Activated B cell treated with CpG ODN at 0.5 μM for 24 hours (primary cell): ENCODE measurements around the gene ULBP1. TPM values are rescaled to one million over a fixed set of nuclear protein-coding genes. Genes with fewer than 3 reads are reported as not detected.

ENCODE experiments used
- ATAC-seq: fragments of 200-7000 bp; cut with Tn5 transposase; one replicate; pipeline ENCODE4 v1.10.0; 2021; ENCODE audit warnings: low read depth, mild to moderate bottlenecking, moderate library complexity
- CTCF ChIA-PET: fragments of 350-600 bp; sonication (Branson Sonifier 250); formaldehyde crosslinking; loops from one replicate; lab custom pipeline; 2021; ENCODE audit warnings: antibody characterized with exemption; lab: Charles Lee
- POLR2A ChIA-PET: fragments of 350-600 bp; sonication (Branson Sonifier 250); formaldehyde crosslinking; loops from one replicate; lab custom pipeline; 2021; ENCODE audit warnings: antibody characterized with exemption; lab: Charles Lee
- DNase-seq: peaks from one replicate; pipeline ENCODE4 v3.0.0; 2022
- H3K27ac Mint-ChIP-seq: one replicate; pipeline ENCODE4 v1.8.0; 2020; ENCODE audit warnings: mixed read lengths
- H3K27me3 Mint-ChIP-seq: one replicate; pipeline ENCODE4 v1.8.0; 2021; ENCODE audit warnings: mixed read lengths
- H3K36me3 Mint-ChIP-seq: one replicate; pipeline ENCODE4 v1.8.0; 2021; ENCODE audit warnings: low read depth, mixed read lengths
- H3K4me1 Mint-ChIP-seq: one replicate; pipeline ENCODE4 v1.8.0; 2021; ENCODE audit warnings: mixed read lengths
- H3K4me3 Mint-ChIP-seq: one replicate; pipeline ENCODE4 v1.8.0; 2020; ENCODE audit warnings: mild to moderate bottlenecking, mixed read lengths
- H3K9me3 Mint-ChIP-seq: one replicate; pipeline ENCODE4 v1.8.0; 2020; ENCODE audit warnings: mixed read lengths
- intact Hi-C: fragments of 100-400 bp; cut with micrococcal nuclease; formaldehyde crosslinking; loops from one replicate; pipeline ENCODE4 v1.15.1; 2024
- total RNA-seq: library from RNA; stranded (reverse); gene quantifications from 2 replicates; pipeline ENCODE4 v1.2.3, GENCODE V29; 2022
- TF ChIP-seq, protein P1 (sequence below): fragments of 200-600 bp; IDR thresholded peaks from one replicate; pipeline ENCODE4 v1.8.0; 2022; ENCODE audit warnings: antibody characterized with exemption, mild to moderate bottlenecking

ULBP1 gene
- total RNA-seq, 1 donor from 2014 or later: 2.2 TPM

DNA sequence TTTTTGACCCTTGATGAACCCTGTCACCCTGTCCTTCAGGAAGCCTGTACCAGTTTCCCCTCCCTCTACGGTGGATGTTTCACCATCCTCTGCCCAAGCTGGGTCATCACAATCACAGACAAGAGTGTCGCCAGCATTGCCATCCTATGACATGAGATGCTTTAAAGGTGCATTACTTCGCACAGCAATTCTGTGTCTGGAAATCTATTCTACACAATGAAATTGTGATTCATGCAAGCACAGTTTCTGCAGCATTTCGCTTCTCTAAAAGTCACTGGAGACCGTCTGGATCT, 24.4 kb upstream of the ULBP1 start:
- Mint-ChIP-seq H3K4me1 (peaks cover 45% of the 10 kb centered on the region), H3K36me3 (peaks cover 2% of the 10 kb centered on the region), H3K9me3 (no peaks in the 10 kb centered on the region), H3K4me3 (peak overlapping the region; percentile 82), H3K27me3 (peaks cover 63% of the 10 kb centered on the region), H3K27ac (peak overlapping the region; percentile 86)
- ChIA-PET CTCF (interaction anchor here (1.1 to 1.3 kb wide), 2 partner anchors 67 to 78 kb away, joined by 3 to 4 read pairs; no protein-coding TSS in a partner anchor), POLR2A (interaction anchor here (0.9 to 1.4 kb wide), 3 partner anchors 22 to 65 kb away, joined by 3 read pairs; partner anchors contain the start of gene ULBP1)
- no peak for DNase-seq
- TF ChIP-seq, protein P1, sequence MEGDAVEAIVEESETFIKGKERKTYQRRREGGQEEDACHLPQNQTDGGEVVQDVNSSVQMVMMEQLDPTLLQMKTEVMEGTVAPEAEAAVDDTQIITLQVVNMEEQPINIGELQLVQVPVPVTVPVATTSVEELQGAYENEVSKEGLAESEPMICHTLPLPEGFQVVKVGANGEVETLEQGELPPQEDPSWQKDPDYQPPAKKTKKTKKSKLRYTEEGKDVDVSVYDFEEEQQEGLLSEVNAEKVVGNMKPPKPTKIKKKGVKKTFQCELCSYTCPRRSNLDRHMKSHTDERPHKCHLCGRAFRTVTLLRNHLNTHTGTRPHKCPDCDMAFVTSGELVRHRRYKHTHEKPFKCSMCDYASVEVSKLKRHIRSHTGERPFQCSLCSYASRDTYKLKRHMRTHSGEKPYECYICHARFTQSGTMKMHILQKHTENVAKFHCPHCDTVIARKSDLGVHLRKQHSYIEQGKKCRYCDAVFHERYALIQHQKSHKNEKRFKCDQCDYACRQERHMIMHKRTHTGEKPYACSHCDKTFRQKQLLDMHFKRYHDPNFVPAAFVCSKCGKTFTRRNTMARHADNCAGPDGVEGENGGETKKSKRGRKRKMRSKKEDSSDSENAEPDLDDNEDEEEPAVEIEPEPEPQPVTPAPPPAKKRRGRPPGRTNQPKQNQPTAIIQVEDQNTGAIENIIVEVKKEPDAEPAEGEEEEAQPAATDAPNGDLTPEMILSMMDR: no peak
- no peak for ATAC-seq
- intact Hi-C loops: loop anchor here (1.0 to 5.0 kb wide), 4 partner anchors 24 to 683 kb away; partner anchors contain the start of gene ULBP1

- Mint-ChIP-seq H3K9me3 (no peaks in the 10 kb centered on the region), H3K4me3 (peak overlapping the region; percentile 82), H3K27me3 (peaks cover 57% of the 10 kb centered on the region), H3K27ac (peak overlapping the region; percentile 50), H3K36me3 (peaks cover 2% of the 10 kb centered on the region), H3K4me1 (peaks cover 43% of the 10 kb centered on the region)
- CTCF ChIA-PET: interaction anchor here (1.3 kb wide), 1 partner anchor 77 kb away, joined by 3 read pairs; no protein-coding TSS in a partner anchor
- no peak for ATAC-seq
- DNase-seq: no peak
- POLR2A ChIA-PET: interaction anchor here (1.4 kb wide), 1 partner anchor 21 kb away, joined by 3 read pairs; no protein-coding TSS in a partner anchor
- intact Hi-C loops: loop anchor here (1.0 to 5.0 kb wide), 5 partner anchors 23 to 682 kb away; partner anchors contain the start of genes LRP11 and ULBP1
- TF ChIP-seq, protein P1: no peak
These were observed 23.7 kb upstream of the ULBP1 start for GRCh38 chr6:149939909-149940671.

DNA sequence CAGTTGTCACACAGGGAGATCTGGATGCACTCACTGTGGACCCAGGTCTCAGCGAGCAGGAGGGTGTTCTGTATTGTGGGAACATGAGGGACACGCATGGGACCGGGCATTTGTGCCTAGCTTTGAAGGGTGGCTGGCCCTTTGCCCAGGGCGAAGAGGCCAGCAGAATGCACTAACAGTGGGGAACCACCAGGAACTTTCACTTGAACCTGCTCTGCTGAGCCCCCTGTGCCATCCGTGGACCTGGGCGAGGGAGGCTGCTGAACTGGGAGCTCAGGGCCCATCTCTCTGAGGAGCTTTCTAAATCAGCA, 23.1 kb upstream of the ULBP1 start:
- Mint-ChIP-seq H3K27ac (peak overlapping the region; percentile 50), H3K36me3 (peaks cover 2% of the 10 kb centered on the region), H3K4me3 (peak overlapping the region; percentile 53), H3K9me3 (no peaks in the 10 kb centered on the region), H3K27me3 (peaks cover 51% of the 10 kb centered on the region), H3K4me1 (peaks cover 43% of the 10 kb centered on the region)
- intact Hi-C loops: loop anchor here (5.0 kb wide), 1 partner anchor 78 kb away; the partner anchor contains the start of gene LRP11
- TF ChIP-seq, protein P1: no peak
- ChIA-PET CTCF (no interaction called here), POLR2A (no interaction called here)
- ATAC-seq (no peak), DNase-seq (no peak)

DNA sequence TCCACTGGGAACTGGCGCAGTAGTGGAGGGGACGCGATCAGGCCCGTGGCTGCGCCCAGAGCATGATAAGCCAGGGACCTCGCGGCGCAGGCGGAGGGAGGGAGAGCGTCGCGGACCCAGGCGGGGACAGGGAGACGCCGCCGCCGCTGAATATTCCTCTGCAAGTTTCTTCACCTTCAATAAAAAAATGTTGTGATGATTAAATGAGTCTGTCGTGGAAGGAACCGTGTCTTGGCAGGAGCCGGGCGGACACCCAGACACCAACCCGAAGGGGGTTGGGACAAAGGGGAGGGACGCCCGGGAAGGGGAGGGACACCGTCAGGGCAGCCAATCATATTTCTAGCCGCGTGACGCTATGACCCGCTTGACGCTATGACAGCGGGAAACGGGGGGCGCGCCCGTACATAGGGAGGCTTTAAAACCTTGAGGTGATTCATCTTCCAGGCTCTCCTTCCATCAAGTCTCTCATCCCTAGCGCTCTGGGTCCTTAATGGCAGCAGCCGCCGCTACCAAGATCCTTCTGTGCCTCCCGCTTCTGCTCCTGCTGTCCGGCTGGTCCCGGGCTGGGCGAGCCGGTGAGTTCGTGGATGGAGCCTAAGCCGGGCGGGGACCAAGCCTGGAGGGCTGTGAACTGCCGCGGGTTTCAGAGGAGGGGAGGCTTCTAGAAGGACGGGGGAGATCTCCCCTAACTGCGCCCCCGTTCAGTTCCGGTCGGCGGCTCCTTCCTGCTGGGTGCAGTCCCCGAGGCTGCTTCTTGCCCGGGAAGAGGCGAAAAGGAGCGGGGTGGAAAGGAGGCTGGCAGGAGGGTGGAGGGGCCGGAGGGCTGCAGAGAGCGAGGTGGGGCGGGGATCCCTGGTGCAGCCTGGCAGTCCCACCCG, 21.9 kb upstream of the ULBP1 start, which contains the start of gene ULBP2:
ULBP2 (plus strand) TSS at position 432 of the 878 bp plus-strand sequence; CDS start at position 491, 59 bp downstream.
- Mint-ChIP-seq H3K27ac (peak within 1 kb of the TSS; percentile 73), H3K4me1 (peaks cover 43% of the 10 kb centered on the region), H3K9me3 (no peaks in the 10 kb centered on the region), H3K36me3 (peaks cover 2% of the 10 kb centered on the region), H3K4me3 (peak within 1 kb of the TSS; percentile 89), H3K27me3 (peaks cover 46% of the 10 kb centered on the region)
- TF ChIP-seq, protein P1: no peak
- CTCF ChIA-PET: no interaction called here
- DNase-seq: peak; percentile 53
- intact Hi-C loops: loop anchor here (5.0 kb wide), 1 partner anchor 80 kb away; the partner anchor contains the start of gene LRP11
- ATAC-seq: peak; percentile 70
- POLR2A ChIA-PET: interaction anchor here (0.6 kb wide), 1 partner anchor 63 kb away, joined by 5 read pairs; no protein-coding TSS in a partner anchor
